K562 (cell line): ENCODE measurements around the gene SNUPN. TPM values are rescaled to one million over a fixed set of nuclear protein-coding genes. Genes with fewer than 3 reads are reported as not detected.

Experiments used
- AFF4 ChIP-seq: sonication (generic); formaldehyde crosslinking; IDR thresholded peaks from 2 replicates; pipeline ENCODE4 v1.8.0; 2023; ENCODE audit warnings: mild to moderate bottlenecking, missing genetic modification reagents
- NR3C1 ChIP-seq: sonication (generic); formaldehyde crosslinking; IDR thresholded peaks from 2 replicates; pipeline ENCODE4 v1.8.1; 2022; ENCODE audit warnings: missing genetic modification reagents
- POLR2A ChIP-seq: fragments of 450-650 bp; conservative IDR thresholded peaks from 2 replicates; pipeline ENCODE4 v1.6.1; 2016
- RAD21 ChIP-seq, 2 experiments: fragments of 250-450 bp in 1 of 2; fragments of 450-650 bp in 1 of 2; sonication (Bioruptor Pico) in 1 of 2; formaldehyde crosslinking in 1 of 2; IDR thresholded peaks in 1 of 2; conservative IDR thresholded peaks in 1 of 2; 2 replicates each; pipeline versions ENCODE4 v1.4.0 to v1.8.0; 2020 to 2022; ENCODE audit warnings: mild to moderate bottlenecking in 2 of 2, moderate library complexity in 1 of 2
- RBBP5 ChIP-seq: fragments of 200-600 bp; sonication (generic); IDR thresholded peaks from 2 replicates; pipeline ENCODE4 v1.6.1; 2012; ENCODE audit warnings: borderline replicate concordance, mild to moderate bottlenecking, low read length, control low read depth, inconsistent platforms; ENCODE audit not compliant: insufficient read depth, poor library complexity, severe bottlenecking
- SETDB1 ChIP-seq: IDR thresholded peaks from one replicate; pipeline ENCODE4 v1.6.1; 2012; ENCODE audit warnings: low read length, control low read depth, inconsistent platforms
- SIX5 ChIP-seq, 2 experiments: IDR thresholded peaks; 2 replicates each; pipeline ENCODE4 v1.6.1; 2011; ENCODE audit warnings: low read length in 2 of 2, borderline replicate concordance in 1 of 2, low read depth in 1 of 2, mild to moderate bottlenecking in 1 of 2, moderate library complexity in 1 of 2; ENCODE audit not compliant: insufficient read depth in 1 of 2
- TARDBP ChIP-seq: fragments of 450-650 bp; IDR thresholded peaks from 2 replicates; pipeline ENCODE4 v1.6.1; 2016
- ZNF121 ChIP-seq: sonication (generic); formaldehyde crosslinking; conservative IDR thresholded peaks from 2 replicates; pipeline ENCODE4 v1.8.0; 2022; ENCODE audit warnings: missing genetic modification reagents
- ZNF644 ChIP-seq: fragments of 200-800 bp; sonication (Bioruptor generic); IDR thresholded peaks from 2 replicates; pipeline ENCODE4 v1.6.1; 2016; ENCODE audit warnings: low read depth, missing genetic modification characterization, missing compliant biosample characterization
- polyA plus RNA-seq, 8 experiments: library from polyadenylated mRNA; depleted of rRNA in 4 of 8; stranded (reverse) in 5 of 8; unstranded in 3 of 8; fragments of >200 nt; fragmentation: Nextera tagmentation in 2 of 8; fragmentation: Illumina TruSeq in 1 of 8; extraction: Ambion mirVana in 2 of 8; extraction: Trizol in 1 of 8; gene quantifications; 2 replicates each; pipeline versions ENCODE4 v1.2.1 to v1.2.3, GENCODE V29; 2011 to 2014; ENCODE audit warnings: inconsistent platforms in 1 of 8, missing spikeins in 1 of 8
- total RNA-seq, 7 experiments: library from RNA; depleted of rRNA in 6 of 7; stranded (reverse); fragments of >200 nt in 6 of 7; fragmentation: Illumina TruSeq in 2 of 7; extraction: Trizol in 2 of 7; gene quantifications; 2 replicates each; pipeline versions ENCODE4 v1.2.1 to v1.2.3, GENCODE V29; 2011 to 2021; ENCODE audit warnings: low replicate concordance in 1 of 7
- TF ChIP-seq, protein P1 (sequence below): fragments of 200-600 bp; sonication (generic); IDR thresholded peaks from one replicate; pipeline ENCODE4 v1.6.1; 2012; ENCODE audit warnings: mild to moderate bottlenecking, low read depth, low read length, inconsistent platforms

SNUPN gene
- total and polyA plus RNA-seq, 9 of the 15 experiments (the other 6 are each of a cell fraction or from before 2014, with no cell fraction given): 32.2 to 78.3 (median 40.0) TPM

DNA sequence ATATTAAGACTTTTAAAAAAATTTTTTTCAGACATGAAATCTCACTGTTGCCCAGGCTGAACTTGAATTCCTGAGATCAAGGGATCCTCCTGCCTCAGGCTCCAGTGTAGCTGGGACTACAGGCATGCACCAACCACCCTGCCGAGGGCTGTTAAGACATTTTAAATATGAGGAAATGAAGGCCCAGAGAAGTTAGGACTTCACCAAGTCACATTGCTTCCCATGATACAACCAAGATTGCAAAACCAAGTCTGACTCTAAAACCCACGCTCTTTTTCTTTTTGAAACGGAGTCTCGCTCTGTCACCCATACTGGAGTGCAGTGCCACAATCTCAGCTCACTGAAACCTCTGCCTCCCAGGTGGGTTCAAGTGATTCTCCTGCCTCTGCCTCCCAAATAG lies 74.4 kb downstream of the SNUPN start (continued):
- TF ChIP-seq AFF4 (CRISPR knock-in tag) (no peak), NR3C1 (CRISPR knock-in tag) (no peak), ZNF644 (no peak), SETDB1 (no peak), POLR2A (no peak), SIX5 (IDR thresholded peaks at IDR 0.05; ENCODE audit: borderline replicate concordance in 1 of 2, insufficient read depth in 1 of 2, low read depth in 1 of 2, low read length in 2 of 2) (no peak), RAD21 (CRISPR knock-in tag; conservative IDR thresholded peaks at IDR 0.05 in 1 of 2, IDR thresholded peaks at IDR 0.05 in 1 of 2) (no peak), TARDBP (no peak), RBBP5 (no peak), ZNF121 (CRISPR knock-in tag) (no peak)
- TF ChIP-seq, protein P1, sequence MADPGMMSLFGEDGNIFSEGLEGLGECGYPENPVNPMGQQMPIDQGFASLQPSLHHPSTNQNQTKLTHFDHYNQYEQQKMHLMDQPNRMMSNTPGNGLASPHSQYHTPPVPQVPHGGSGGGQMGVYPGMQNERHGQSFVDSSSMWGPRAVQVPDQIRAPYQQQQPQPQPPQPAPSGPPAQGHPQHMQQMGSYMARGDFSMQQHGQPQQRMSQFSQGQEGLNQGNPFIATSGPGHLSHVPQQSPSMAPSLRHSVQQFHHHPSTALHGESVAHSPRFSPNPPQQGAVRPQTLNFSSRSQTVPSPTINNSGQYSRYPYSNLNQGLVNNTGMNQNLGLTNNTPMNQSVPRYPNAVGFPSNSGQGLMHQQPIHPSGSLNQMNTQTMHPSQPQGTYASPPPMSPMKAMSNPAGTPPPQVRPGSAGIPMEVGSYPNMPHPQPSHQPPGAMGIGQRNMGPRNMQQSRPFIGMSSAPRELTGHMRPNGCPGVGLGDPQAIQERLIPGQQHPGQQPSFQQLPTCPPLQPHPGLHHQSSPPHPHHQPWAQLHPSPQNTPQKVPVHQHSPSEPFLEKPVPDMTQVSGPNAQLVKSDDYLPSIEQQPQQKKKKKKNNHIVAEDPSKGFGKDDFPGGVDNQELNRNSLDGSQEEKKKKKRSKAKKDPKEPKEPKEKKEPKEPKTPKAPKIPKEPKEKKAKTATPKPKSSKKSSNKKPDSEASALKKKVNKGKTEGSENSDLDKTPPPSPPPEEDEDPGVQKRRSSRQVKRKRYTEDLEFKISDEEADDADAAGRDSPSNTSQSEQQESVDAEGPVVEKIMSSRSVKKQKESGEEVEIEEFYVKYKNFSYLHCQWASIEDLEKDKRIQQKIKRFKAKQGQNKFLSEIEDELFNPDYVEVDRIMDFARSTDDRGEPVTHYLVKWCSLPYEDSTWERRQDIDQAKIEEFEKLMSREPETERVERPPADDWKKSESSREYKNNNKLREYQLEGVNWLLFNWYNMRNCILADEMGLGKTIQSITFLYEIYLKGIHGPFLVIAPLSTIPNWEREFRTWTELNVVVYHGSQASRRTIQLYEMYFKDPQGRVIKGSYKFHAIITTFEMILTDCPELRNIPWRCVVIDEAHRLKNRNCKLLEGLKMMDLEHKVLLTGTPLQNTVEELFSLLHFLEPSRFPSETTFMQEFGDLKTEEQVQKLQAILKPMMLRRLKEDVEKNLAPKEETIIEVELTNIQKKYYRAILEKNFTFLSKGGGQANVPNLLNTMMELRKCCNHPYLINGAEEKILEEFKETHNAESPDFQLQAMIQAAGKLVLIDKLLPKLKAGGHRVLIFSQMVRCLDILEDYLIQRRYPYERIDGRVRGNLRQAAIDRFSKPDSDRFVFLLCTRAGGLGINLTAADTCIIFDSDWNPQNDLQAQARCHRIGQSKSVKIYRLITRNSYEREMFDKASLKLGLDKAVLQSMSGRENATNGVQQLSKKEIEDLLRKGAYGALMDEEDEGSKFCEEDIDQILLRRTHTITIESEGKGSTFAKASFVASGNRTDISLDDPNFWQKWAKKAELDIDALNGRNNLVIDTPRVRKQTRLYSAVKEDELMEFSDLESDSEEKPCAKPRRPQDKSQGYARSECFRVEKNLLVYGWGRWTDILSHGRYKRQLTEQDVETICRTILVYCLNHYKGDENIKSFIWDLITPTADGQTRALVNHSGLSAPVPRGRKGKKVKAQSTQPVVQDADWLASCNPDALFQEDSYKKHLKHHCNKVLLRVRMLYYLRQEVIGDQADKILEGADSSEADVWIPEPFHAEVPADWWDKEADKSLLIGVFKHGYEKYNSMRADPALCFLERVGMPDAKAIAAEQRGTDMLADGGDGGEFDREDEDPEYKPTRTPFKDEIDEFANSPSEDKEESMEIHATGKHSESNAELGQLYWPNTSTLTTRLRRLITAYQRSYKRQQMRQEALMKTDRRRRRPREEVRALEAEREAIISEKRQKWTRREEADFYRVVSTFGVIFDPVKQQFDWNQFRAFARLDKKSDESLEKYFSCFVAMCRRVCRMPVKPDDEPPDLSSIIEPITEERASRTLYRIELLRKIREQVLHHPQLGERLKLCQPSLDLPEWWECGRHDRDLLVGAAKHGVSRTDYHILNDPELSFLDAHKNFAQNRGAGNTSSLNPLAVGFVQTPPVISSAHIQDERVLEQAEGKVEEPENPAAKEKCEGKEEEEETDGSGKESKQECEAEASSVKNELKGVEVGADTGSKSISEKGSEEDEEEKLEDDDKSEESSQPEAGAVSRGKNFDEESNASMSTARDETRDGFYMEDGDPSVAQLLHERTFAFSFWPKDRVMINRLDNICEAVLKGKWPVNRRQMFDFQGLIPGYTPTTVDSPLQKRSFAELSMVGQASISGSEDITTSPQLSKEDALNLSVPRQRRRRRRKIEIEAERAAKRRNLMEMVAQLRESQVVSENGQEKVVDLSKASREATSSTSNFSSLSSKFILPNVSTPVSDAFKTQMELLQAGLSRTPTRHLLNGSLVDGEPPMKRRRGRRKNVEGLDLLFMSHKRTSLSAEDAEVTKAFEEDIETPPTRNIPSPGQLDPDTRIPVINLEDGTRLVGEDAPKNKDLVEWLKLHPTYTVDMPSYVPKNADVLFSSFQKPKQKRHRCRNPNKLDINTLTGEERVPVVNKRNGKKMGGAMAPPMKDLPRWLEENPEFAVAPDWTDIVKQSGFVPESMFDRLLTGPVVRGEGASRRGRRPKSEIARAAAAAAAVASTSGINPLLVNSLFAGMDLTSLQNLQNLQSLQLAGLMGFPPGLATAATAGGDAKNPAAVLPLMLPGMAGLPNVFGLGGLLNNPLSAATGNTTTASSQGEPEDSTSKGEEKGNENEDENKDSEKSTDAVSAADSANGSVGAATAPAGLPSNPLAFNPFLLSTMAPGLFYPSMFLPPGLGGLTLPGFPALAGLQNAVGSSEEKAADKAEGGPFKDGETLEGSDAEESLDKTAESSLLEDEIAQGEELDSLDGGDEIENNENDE: no peak
